ENCODE data around the gene AOPEP.
"Not testable (repeated sequence)": the region's sequence is repeated elsewhere in the genome, so short reads cannot be mapped to it uniquely, and the experiment has no call there.

Gene AOPEP

GRCh38 chr9:94843134-94843533 is 116.6 kb downstream of the AOPEP start:
- H3K79me2 ChIP-seq (ENCODE audit: low read length) = peaks cover 6% of the 10 kb centered on the region; the same call in 1 of the 2 replicates
- DNase-seq = no peak
- no peak for TF ChIP-seq CTCF (IDR thresholded peaks at IDR 0.05; ENCODE audit: low read length)
- TF ChIP-seq EZH2 (optimal IDR thresholded peaks at IDR 0.05; ENCODE audit: low read depth, low read length) = no peak
- no peak for TF ChIP-seq EZH2phosphoT487 (IDR thresholded peaks at IDR 0.05; ENCODE audit: low read length)
- no peaks in the 10 kb centered on the region for H3K27me3 ChIP-seq (replicated peaks; ENCODE audit: insufficient read depth, low read length)
- H3K9ac ChIP-seq (ENCODE audit: low read length) = no peak overlapping the region
- no peaks in the 10 kb centered on the region for H4K20me1 ChIP-seq (ENCODE audit: insufficient read depth, low read length)
- H3K9me3 ChIP-seq (replicated peaks; ENCODE audit: insufficient read depth, low read length) = no peaks in the 10 kb centered on the region
- H3K36me3 ChIP-seq (replicated peaks; ENCODE audit: insufficient read depth, low read length) = no peaks in the 10 kb centered on the region
- no peaks in the 10 kb centered on the region for H3F3A ChIP-seq (ENCODE audit: insufficient read depth, low read length)
- H3K9me2 ChIP-seq (replicated peaks; ENCODE audit: insufficient read depth, low read length) = no peaks in the 10 kb centered on the region
- no peaks in the 10 kb centered on the region for H3K4me1 ChIP-seq (ENCODE audit: low read length)
- H3K4me2 ChIP-seq (ENCODE audit: low read depth, low read length) = no peak overlapping the region
- H3K27ac ChIP-seq (ENCODE audit: low read length) = no peak overlapping the region
- H3K4me3 ChIP-seq (ENCODE audit: low read length) = no peak overlapping the region
- H2AFZ ChIP-seq (ENCODE audit: low read length) = no peak overlapping the region

- no peaks in the 10 kb centered on the region for H3F3A ChIP-seq (ENCODE audit: insufficient read depth, low read length)
- H3K27ac ChIP-seq (ENCODE audit: low read length) = no peak overlapping the region
- H3K4me2 ChIP-seq (ENCODE audit: low read depth, low read length) = no peak overlapping the region
- H3K9ac ChIP-seq (ENCODE audit: low read length) = no peak overlapping the region
- H2AFZ ChIP-seq (ENCODE audit: low read length) = no peak overlapping the region
- no peaks in the 10 kb centered on the region for H3K27me3 ChIP-seq (replicated peaks; ENCODE audit: insufficient read depth, low read length)
- 0 out of 2 replicates have a peak, but pooled peaks cover 3% of the 10 kb centered on the region for H3K79me2 ChIP-seq (ENCODE audit: low read length)
- no peaks in the 10 kb centered on the region for H3K4me1 ChIP-seq (ENCODE audit: low read length)
- DNase-seq = no peak
- no peaks in the 10 kb centered on the region for H3K9me2 ChIP-seq (replicated peaks; ENCODE audit: insufficient read depth, low read length)
- H3K9me3 ChIP-seq (replicated peaks; ENCODE audit: insufficient read depth, low read length) = no peaks in the 10 kb centered on the region
- H4K20me1 ChIP-seq (ENCODE audit: insufficient read depth, low read length) = no peaks in the 10 kb centered on the region
- H3K36me3 ChIP-seq (replicated peaks; ENCODE audit: insufficient read depth, low read length) = no peaks in the 10 kb centered on the region
- TF ChIP-seq EZH2 (optimal IDR thresholded peaks at IDR 0.05; ENCODE audit: low read depth, low read length) (no peak), CTCF (IDR thresholded peaks at IDR 0.05; ENCODE audit: low read length) (no peak), EZH2phosphoT487 (IDR thresholded peaks at IDR 0.05; ENCODE audit: low read length) (no peak)
- H3K4me3 ChIP-seq (ENCODE audit: low read length) = no peak overlapping the region
Measured at GRCh38 chr9:94846739-94847138, 120.2 kb downstream of the AOPEP start.

- Histone ChIP-seq H3K27ac (ENCODE audit: low read length) (no peak overlapping the region), H3K9me2 (replicated peaks; ENCODE audit: insufficient read depth, low read length) (no peaks in the 10 kb centered on the region), H3K9ac (ENCODE audit: low read length) (no peak overlapping the region), H4K20me1 (ENCODE audit: insufficient read depth, low read length) (no peaks in the 10 kb centered on the region), H3K4me2 (ENCODE audit: low read depth, low read length) (no peak overlapping the region), H3K4me1 (ENCODE audit: low read length) (no peaks in the 10 kb centered on the region), H3K27me3 (replicated peaks; ENCODE audit: insufficient read depth, low read length) (no peaks in the 10 kb centered on the region), H3K4me3 (ENCODE audit: low read length) (no peak overlapping the region), H3K36me3 (replicated peaks; ENCODE audit: insufficient read depth, low read length) (no peaks in the 10 kb centered on the region), H3K79me2 (ENCODE audit: low read length) (0 out of 2 replicates have a peak, but pooled peaks cover 3% of the 10 kb centered on the region), H2AFZ (ENCODE audit: low read length) (no peak overlapping the region), H3K9me3 (replicated peaks; ENCODE audit: insufficient read depth, low read length) (no peaks in the 10 kb centered on the region), H3F3A (ENCODE audit: insufficient read depth, low read length) (no peaks in the 10 kb centered on the region)
- TF ChIP-seq EZH2phosphoT487 (IDR thresholded peaks at IDR 0.05; ENCODE audit: low read length) (no peak), CTCF (IDR thresholded peaks at IDR 0.05; ENCODE audit: low read length) (no peak), EZH2 (optimal IDR thresholded peaks at IDR 0.05; ENCODE audit: low read depth, low read length) (no peak)
- DNase-seq = no peak
Measured at GRCh38 chr9:94847486-94847885, 121.0 kb downstream of the AOPEP start.

DNA sequence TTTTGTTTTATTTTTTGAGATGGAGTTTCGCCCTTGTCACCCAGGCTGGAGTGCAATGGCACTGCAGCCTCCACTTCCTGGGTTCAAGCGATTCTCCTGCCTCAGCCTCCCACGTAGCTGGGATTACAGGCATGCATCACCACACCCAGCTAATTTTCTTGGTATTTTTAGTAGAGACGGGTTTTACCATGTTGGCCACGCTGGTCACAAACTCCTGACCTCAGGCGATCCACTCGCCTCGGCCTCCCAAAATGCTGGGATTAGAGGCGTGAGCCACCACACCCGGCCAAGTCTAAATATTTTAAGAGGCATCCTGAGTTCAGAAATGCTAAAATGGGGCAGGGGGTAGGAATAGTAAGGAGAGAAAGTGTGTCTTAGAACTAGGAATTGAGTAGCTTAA is 122.3 kb downstream of the AOPEP start:
- not testable (repeated sequence) for H3K9ac ChIP-seq (ENCODE audit: low read length); H3K9me2 ChIP-seq (replicated peaks; ENCODE audit: insufficient read depth, low read length); DNase-seq; H3K27me3 ChIP-seq (replicated peaks; ENCODE audit: insufficient read depth, low read length); H3K36me3 ChIP-seq (replicated peaks; ENCODE audit: insufficient read depth, low read length); H3K4me3 ChIP-seq (ENCODE audit: low read length); H3K4me1 ChIP-seq (ENCODE audit: low read length); H3K79me2 ChIP-seq (ENCODE audit: low read length); H3K4me2 ChIP-seq (ENCODE audit: low read depth, low read length); H2AFZ ChIP-seq (ENCODE audit: low read length); H4K20me1 ChIP-seq (ENCODE audit: insufficient read depth, low read length); H3K9me3 ChIP-seq (replicated peaks; ENCODE audit: insufficient read depth, low read length); H3F3A ChIP-seq (ENCODE audit: insufficient read depth, low read length); H3K27ac ChIP-seq (ENCODE audit: low read length)

Measured in MM.1S (cell line).